HL-60/S4 treated with retinoic acid at 250 ng/mL for 4 days and 3 days (cell line): ENCODE results near the gene PRODH2.

Source experiments
- in situ Hi-C: fragments of 300-500 bp; cut with MboI; formaldehyde crosslinking; loops from 2 replicates; pipeline ENCODE4 v1.7.0; 2022; ENCODE audit warnings: low sequenced_read_pairs

Gene PRODH2

DNA sequence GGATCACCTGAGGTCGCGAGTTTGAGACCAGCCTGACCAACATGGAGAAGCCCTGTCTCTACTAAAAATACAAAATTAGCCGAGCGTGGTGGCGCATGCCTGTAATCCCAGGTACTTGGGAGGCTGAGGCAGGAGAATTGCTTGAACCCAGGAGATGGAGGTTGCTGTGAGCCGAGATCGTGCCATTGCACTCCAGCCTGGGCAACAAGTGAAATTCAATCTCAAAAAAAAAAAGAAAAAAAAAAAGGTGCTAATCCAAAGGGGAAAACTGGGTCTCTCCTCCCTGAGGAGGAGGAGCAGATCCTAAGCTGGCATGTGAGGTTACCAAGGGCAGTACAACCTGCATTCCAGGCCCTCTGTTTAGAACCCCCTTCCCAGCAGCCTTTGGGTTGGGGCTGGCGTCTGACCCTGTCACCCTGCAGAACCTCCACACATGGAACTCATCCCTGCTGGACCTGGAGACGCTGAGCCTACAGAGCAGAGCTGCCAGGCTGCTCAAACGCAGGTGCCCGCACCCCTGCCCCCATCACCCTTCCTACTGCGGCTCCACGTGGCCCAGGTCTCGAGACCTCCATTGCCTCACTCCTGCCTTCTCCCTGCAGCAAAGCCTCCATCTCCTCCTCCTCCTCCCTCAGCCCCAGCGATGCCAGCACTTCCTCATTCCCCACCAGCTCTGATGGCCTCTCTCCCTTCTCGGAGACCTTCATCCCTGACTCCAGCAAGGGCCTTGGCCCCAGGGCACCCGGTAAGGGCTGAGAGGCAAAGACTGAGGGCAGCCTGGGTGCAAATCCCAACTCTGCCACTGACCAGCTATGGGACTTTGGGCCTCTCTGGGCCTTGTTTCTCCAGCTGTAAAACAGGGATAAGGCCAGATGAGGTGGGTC is 48.0 kb downstream of the PRODH2 start:
- in situ Hi-C loops, result no loop called here

- in situ Hi-C loops, result no loop called here
These were observed 51.8 kb downstream of the PRODH2 start for GRCh38 chr19:35760711-35761349.

GRCh38 chr19:35759697-35760096 is 52.9 kb downstream of the PRODH2 start:
- in situ Hi-C loops, result no loop called here

DNA sequence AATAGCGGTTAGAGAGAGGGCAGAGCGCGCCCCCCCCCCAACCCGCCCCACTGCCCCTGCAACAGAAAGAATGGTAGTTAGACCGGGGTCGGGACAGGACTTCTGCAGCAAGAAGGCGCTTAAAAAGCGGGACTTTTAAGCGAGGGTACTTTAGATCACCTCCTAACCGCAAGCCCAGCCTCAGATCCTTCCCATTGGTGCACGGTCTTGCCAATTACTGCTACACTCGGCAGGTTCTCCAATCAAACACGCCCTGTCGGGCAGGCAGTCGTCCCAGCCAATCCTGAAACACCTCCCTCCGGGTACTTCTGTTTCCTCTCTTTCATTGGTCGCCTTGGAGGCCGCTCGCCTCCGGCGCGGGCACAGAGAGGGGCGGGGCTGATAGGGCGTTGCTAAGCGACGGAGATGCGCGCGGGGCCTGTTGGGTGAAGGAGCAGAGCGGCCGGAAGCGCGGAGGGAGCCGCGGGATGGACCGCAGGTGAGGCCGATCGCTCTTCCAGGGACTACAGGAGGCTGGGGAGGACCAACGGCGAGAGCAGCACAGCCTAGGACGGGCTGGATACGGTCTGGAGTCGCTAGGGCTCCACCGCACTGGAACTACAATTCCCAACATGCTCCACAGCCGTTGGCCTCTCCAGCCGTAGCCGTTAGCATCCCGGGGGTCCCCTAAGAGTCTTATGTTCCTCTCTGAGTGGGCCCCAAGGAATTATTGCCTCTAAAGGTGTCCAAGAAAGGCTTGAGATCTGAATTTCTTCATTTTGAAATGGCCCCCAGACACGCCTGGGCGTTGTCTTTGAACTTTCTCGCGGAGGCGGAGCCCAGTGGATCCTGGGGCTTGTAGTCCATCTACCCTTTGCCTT is 54.7 kb downstream of the PRODH2 start, which contains the start of gene PROSER3:
Gene PROSER3, plus strand, starts transcription at position 428 of the 860 bp plus-strand sequence. Its CDS starts 40 bp downstream, at position 468.
- in situ Hi-C loops, result no loop called here

DNA sequence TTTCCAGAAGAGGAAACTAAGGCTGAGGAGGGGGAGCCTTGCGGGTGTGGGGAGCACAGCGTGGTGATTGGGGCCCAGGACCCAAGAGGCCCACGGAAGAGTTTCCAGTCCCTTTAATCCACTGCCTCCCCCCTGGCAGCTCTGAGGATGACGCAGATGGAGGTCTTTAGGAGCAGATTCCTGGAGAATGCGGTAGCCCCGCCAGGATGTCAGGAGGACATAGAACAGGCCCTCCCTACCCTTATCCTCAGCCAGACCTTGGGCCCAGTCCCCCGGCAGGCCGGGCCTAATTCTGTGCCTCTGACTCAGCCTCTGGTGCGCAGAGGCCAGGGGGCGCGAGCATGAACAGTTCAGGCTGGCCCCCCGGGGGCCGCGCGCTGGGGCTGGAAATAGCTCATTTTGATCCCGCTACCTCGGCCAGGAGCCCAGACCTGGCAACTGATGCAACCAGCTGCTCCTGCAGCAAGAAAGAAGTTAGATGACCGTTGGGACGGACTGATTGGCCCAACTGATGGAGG is 55.4 kb downstream of the PRODH2 start:
- in situ Hi-C loops, result no loop called here

DNA sequence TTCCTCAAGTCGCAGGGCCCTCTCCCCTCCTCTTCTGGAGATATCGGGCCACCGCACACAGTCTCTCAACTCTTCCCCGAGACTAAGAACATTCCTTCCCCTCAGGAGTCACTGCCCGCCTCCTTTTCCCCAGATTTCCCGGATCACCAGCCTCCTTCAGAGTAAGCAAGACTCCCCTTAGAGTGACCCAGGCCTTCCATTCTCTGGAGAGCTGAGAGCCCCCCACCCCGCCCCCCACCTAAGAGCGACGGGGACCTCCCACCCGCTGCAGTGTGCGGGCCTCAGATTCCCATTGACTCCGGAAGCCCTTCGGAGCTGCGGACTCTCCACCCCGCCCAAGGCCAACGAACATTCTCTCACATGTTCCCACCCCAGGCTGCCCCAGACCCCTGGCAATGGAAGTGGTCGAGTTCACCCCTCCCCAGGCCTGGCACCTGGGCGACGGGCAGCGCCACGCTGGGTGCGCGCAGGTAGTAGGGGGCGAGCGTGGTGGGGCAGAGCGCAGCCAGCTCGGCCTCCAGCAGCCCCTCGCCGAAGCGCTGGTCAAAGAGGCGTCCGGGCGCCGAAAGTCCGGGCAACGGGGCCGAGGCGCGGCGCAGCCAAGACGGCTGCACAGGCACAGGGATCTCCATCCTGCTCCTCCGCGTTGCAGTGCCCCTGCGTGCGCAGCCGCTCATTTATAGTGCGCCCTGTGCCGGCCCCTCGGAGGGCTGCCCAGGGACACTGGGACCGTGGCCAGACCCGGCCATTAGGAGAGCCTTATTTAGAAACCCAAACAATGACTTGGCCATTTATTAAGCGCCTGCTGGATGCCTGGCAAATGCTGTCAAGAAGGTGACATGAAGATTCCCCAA is 56.0 kb downstream of the PRODH2 start, which contains the start of gene HSPB6:
Gene HSPB6, minus strand, starts transcription at position 653 of the 854 bp plus-strand sequence. Its CDS starts 21 bp downstream, at position 632.
- in situ Hi-C loops, result no loop called here

GRCh38 chr19:35755550-35756376 is 56.9 kb downstream of the PRODH2 start:
- in situ Hi-C loops, result no loop called here

DNA sequence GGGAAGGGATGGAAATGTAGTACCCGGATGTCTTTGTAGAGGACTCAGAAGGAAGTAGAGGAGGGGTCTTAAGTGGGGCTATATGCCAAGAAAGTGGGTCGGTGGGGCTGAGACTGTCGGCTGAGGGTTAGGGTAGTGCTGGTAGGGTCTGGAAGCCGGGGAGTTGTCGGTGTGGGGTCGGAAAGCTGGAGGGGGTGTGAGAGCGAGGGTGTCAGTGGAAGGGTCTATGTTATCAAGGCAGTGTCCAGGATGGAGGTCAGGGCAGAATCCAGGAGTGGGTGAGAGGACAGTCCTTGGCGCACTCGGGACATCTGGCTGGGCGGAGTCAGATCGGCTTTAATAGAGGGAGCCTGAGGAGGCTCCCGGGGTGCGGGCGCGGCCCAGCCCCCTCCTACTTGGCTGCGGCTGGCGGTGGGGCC is 57.5 kb downstream of the PRODH2 start:
- in situ Hi-C loops, result no loop called here

DNA sequence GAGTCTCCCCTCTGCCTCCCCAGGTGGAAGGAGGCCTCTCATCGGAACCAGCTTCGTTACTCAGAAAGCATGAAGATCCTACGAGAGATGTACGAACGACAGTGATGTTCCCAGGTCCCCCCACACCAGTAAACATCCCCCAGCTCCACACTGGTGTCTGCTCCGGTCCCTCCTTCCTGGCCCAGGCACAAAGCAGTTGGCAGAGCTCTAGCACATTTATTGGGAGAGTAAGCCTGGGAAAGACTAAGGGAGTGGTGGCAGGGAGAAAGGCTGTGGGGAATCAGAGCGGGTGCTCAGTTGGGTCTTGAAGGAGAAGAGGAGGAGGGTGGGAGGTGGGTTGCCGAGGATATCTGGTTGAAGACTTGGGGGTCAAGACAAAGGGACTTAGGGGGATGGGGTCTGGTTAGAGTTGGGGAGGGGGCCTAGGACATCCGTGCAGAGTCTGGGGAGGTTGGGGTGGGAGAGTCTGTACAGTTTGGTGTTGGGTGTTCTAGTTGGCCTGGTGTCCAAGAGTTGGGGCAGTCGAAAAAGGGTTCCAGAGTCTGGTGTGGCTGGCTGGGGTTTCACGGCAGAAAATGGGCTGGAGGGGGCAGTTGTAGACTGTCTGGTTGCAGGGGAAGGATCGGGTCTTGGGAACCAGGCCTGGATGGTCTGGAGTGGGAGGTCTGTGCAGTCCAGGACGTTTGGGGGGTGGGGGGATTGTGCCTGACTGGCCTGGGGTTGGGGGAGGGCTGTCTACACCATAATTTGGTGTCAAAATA is 58.1 kb downstream of the PRODH2 start:
- in situ Hi-C loops, result no loop called here

DNA sequence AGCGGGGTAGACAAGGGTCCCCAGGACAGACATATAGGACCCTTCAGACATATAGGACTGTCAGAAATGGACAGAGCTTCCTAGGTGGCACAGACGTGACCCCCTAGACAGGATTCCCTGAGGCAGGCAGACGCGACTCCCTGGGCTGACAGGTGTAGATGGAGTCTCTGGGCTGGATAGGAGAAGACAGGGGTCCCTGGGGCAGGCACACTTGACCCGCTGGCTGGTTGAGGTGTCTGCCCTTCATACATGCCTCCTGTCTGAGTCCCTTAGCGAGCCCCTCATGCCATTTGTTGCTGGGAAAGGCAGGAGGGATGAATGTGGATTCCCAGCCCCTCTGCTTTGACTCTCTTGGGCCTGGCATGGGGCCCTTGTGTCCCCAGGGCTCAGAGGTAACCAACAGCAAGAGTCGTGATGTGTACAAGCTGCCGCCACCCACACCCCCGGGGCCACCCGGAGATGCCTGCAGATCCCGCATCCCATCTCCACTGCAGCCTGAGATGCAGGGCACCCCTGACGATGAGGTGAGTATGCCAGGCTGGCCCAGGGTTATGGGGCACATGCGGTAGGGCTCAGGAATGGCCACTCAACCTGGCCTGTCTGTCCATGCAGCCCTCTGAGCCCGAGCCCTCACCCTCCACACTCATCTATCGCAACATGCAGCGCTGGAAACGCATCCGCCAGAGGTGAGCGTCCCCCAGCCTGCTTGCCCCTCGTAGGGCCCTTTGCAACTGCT is 58.8 kb downstream of the PRODH2 start:
- in situ Hi-C loops, result no loop called here

DNA sequence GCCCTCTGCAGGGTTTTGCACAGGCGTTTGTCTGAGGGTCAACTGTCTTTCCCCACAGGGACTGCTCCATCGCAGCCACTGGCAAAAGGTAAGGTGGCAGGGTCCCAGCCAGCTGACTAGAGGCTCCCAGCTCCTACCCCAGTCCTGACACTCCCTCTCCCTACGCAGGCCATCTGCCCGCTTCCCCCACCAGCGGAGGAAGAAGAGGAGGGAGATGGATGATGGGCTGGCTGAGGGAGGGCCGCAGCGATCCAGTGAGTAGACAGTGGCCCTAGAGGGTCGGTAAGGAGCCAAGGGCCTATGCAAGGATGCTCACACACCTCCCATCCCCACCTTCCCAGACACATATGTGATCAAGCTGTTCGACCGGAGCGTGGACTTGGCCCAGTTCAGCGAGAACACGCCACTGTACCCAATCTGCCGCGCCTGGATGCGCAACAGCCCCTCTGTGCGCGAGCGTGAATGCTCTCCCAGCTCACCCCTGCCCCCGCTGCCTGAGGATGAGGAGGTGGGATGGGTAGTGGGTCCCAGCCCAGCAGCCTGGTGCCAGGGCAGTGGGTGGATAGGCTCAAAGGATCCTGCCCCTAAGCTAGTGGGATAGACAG is 59.8 kb downstream of the PRODH2 start:
- in situ Hi-C loops, result no loop called here

- in situ Hi-C loops, result no loop called here
These were observed 60.6 kb downstream of the PRODH2 start for GRCh38 chr19:35751839-35752745.

DNA sequence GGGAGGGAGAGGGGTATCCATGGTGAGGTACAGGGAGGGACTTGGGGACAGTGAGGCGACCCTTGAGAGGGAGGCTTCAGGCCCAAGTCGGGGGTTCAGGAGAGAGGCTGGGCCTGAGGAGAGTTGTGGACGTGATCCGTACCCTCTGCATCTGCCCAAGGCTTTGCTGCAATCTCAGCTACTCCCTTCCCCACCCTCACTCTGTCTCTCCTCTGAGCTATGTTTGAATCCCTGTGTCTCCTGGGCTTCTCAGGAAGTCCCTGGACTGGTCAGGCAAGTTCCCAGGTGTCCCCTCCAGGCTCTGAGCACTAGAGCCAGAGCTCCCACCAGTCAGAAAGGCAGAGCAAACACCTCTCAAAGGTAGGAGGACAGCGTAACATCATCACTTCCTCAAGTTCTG is 62.5 kb downstream of the PRODH2 start:
- in situ Hi-C loops, result no loop called here
